OCI-LY1 (cell line): Measurements from ENCODE around the gene CCL26.
"Not testable (repeated sequence)": the region's sequence is repeated elsewhere in the genome, so short reads cannot be mapped to it uniquely, and the experiment has no call there.

ENCODE experiments used
- EZH2 ChIP-seq: fragments of 200-600 bp; sonication (generic), shearing (Covaris generic); IDR thresholded peaks from 2 replicates; pipeline ENCODE4 v1.8.0; 2017; ENCODE audit warnings: borderline replicate concordance, mixed run types, mild to moderate bottlenecking, antibody characterized with exemption, low read length, moderate library complexity, mixed read lengths
- TF ChIP-seq, protein P1 (sequence below): fragments of 200-600 bp; sonication (generic), shearing (Covaris generic); IDR thresholded peaks from 2 replicates; pipeline ENCODE4 v1.5.1; 2017; ENCODE audit warnings: mild to moderate bottlenecking, antibody characterized with exemption, low read length, moderate library complexity, mixed read lengths

DNA sequence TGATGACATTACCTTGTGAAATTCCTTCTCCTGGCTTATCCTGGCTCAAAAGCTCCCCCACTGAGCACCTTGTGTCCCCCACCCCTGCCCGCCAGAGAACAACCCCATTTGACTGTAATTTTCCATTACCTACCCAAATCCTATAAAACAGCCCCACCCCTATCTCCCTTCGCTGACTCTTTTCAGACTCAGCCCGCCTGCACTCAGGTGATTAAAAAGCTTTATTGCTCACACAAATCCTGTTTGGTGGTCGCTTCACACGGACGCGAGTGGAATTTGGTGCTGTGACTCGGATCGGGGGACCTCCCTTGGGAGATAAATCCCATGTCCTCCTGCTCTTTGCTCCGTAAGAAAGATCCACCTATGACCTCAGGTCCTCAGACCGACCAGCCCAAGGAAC is 7.0 kb upstream of the CCL26 start:
- TF ChIP-seq, protein P1, sequence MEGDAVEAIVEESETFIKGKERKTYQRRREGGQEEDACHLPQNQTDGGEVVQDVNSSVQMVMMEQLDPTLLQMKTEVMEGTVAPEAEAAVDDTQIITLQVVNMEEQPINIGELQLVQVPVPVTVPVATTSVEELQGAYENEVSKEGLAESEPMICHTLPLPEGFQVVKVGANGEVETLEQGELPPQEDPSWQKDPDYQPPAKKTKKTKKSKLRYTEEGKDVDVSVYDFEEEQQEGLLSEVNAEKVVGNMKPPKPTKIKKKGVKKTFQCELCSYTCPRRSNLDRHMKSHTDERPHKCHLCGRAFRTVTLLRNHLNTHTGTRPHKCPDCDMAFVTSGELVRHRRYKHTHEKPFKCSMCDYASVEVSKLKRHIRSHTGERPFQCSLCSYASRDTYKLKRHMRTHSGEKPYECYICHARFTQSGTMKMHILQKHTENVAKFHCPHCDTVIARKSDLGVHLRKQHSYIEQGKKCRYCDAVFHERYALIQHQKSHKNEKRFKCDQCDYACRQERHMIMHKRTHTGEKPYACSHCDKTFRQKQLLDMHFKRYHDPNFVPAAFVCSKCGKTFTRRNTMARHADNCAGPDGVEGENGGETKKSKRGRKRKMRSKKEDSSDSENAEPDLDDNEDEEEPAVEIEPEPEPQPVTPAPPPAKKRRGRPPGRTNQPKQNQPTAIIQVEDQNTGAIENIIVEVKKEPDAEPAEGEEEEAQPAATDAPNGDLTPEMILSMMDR: not testable (repeated sequence)
- not testable (repeated sequence) for TF ChIP-seq EZH2
